B cell (primary cell): ENCODE measurements around the gene AOPEP.

Experiments used
- CTCF ChIP-seq: fragments of 200-600 bp; IDR thresholded peaks from one replicate; pipeline ENCODE4 v1.8.0; 2022; ENCODE audit warnings: antibody characterized with exemption, mild to moderate bottlenecking
- EZH2 ChIP-seq: IDR thresholded peaks from 2 replicates; pipeline ENCODE4 v1.6.1; 2012; ENCODE audit warnings: borderline replicate concordance, low read depth, mild to moderate bottlenecking, moderate library complexity, low read length; ENCODE audit not compliant: insufficient read depth, poor library complexity, severe bottlenecking

GRCh38 chr9:95063300-95063699 is 336.8 kb downstream of the AOPEP start:
- no peak for TF ChIP-seq CTCF
- no peak for TF ChIP-seq EZH2
